Right lobe of liver (tissue), 4 donors: ENCODE data around the gene CDCA5.

ENCODE experiments used
- POLR2A ChIP-seq: fragments of 450-650 bp; IDR thresholded peaks from one replicate; pipeline ENCODE4 v1.6.1; 2017; ENCODE audit warnings: antibody characterized with exemption, mild to moderate bottlenecking
- TF ChIP-seq, protein P1 (sequence below), 4 donors: fragments of 200-600 bp in 3 of 4; fragments of 450-650 bp in 1 of 4; IDR thresholded peaks; one replicate each; pipeline versions ENCODE4 v1.5.1 to v1.8.0; 2016 to 2022; ENCODE audit warnings: antibody characterized with exemption in 4 of 4, mild to moderate bottlenecking in 2 of 4
- donor health status: DM: no; HTN: no; CAD: no.
- donor health status: DM: no; HTN: no; CAD: no.
- donor health status: DM: no; HTN: yes; CAD: no.

DNA sequence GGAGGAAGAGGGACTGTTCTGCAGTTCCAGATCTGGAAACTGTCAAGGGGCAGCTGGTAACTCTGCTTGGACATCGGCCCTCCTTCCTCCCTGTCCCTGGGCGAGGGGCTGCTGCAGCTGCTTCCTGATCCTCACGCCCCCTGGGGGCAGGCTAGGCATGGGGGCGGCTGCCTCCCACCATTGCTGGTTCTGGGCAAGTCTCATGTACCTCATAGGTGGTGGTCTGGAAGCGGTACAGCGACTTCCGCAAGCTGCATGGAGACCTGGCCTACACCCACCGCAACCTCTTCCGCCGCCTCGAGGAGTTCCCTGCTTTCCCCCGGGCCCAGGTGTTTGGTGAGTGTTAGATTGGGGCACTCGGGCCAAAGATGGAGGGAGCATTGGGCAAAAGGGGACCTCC, 51.6 kb downstream of the CDCA5 start:
- TF ChIP-seq, protein P1, sequence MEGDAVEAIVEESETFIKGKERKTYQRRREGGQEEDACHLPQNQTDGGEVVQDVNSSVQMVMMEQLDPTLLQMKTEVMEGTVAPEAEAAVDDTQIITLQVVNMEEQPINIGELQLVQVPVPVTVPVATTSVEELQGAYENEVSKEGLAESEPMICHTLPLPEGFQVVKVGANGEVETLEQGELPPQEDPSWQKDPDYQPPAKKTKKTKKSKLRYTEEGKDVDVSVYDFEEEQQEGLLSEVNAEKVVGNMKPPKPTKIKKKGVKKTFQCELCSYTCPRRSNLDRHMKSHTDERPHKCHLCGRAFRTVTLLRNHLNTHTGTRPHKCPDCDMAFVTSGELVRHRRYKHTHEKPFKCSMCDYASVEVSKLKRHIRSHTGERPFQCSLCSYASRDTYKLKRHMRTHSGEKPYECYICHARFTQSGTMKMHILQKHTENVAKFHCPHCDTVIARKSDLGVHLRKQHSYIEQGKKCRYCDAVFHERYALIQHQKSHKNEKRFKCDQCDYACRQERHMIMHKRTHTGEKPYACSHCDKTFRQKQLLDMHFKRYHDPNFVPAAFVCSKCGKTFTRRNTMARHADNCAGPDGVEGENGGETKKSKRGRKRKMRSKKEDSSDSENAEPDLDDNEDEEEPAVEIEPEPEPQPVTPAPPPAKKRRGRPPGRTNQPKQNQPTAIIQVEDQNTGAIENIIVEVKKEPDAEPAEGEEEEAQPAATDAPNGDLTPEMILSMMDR (IDR thresholded peaks at IDR 0.05), result no peak
- TF ChIP-seq POLR2A, result no peak
